Thoracic aorta (tissue), 2 donors: ENCODE data around the gene MRGPRX1. TPM values are rescaled to one million over a fixed set of nuclear protein-coding genes. Genes with fewer than 3 reads are reported as not detected.

Source experiments
- ATAC-seq: fragments of 150-250 bp; one replicate; pipeline ENCODE4 v1.8.0; 2017; ENCODE audit warnings: low read depth; ENCODE audit not compliant: insufficient number of reproducible peaks, low FRiP score
- DNase-seq: peaks from one replicate; pipeline ENCODE4 v3.0.0-alpha.2; 2020; ENCODE audit warnings: low spot score
- H3K27ac ChIP-seq, 2 donors: fragments of 200-600 bp; sonication (generic); 1 replicate in 1 of 2; 2 replicates in 1 of 2; pipeline ENCODE4 v1.5.1; 2016; ENCODE audit warnings: mild to moderate bottlenecking in 2 of 2, moderate library complexity in 2 of 2
- H3K27me3 ChIP-seq: fragments of 200-600 bp; sonication (generic); replicated peaks from 2 replicates; pipeline ENCODE4 v1.6.0; 2016; ENCODE audit warnings: mild to moderate bottlenecking; ENCODE audit not compliant: insufficient read depth
- H3K36me3 ChIP-seq: fragments of 200-600 bp; sonication (generic); one replicate; pipeline ENCODE4 v1.5.1; 2016
- H3K4me1 ChIP-seq, 2 donors: fragments of 200-600 bp; sonication (generic); 1 replicate in 1 of 2; 2 replicates in 1 of 2; pipeline versions ENCODE4 v1.5.1 to v1.6.0; 2016; ENCODE audit warnings: low read depth in 2 of 2, mild to moderate bottlenecking in 1 of 2; ENCODE audit not compliant: control insufficient read depth in 1 of 2
- H3K4me3 ChIP-seq: fragments of 200-600 bp; sonication (generic); 2 replicates; pipeline ENCODE4 v1.5.1; 2016; ENCODE audit warnings: mild to moderate bottlenecking
- H3K9me3 ChIP-seq: fragments of 200-600 bp; sonication (generic); 2 replicates; pipeline ENCODE4 v1.5.1; 2016
- total RNA-seq, 2 donors: library from RNA; depleted of rRNA; stranded (reverse); fragments of >200 nt; gene quantifications; one replicate each; pipeline versions ENCODE4 v1.1.0 to v1.2.3, GENCODE V29; 2016
- TF ChIP-seq, protein P1 (sequence below): fragments of 200-600 bp; sonication (generic); IDR thresholded peaks from one replicate; pipeline ENCODE4 v1.5.1; 2019; ENCODE audit warnings: antibody characterized with exemption

Gene MRGPRX1
- total RNA-seq, 2 donors from 2014 or later, result not detected

DNA sequence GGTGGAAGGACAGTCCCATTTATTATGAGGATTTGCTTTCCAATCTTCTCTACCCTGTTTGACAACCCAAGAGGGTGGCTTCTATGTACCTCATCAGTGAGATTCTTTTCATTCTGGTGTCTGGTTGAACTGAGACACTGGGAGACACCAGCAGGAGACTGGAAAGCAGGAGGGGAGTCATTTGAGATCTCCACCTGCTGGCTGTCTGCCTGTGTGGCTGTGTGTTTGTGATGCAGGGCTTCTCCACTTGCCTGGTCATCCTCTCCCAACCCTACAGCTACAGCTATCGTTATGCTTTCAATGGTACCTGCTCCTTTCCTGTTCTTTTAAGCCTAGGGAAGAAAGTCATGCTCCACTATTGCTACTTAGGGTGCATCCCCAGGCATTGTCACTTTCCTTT lies 48.6 kb downstream of the MRGPRX1 start:
- no peaks in the 10 kb centered on the region for H3K27me3 ChIP-seq
- ATAC-seq, result no peak

More for the DNA sequence above, 48.6 kb downstream of the MRGPRX1 start:
- TF ChIP-seq, protein P1, sequence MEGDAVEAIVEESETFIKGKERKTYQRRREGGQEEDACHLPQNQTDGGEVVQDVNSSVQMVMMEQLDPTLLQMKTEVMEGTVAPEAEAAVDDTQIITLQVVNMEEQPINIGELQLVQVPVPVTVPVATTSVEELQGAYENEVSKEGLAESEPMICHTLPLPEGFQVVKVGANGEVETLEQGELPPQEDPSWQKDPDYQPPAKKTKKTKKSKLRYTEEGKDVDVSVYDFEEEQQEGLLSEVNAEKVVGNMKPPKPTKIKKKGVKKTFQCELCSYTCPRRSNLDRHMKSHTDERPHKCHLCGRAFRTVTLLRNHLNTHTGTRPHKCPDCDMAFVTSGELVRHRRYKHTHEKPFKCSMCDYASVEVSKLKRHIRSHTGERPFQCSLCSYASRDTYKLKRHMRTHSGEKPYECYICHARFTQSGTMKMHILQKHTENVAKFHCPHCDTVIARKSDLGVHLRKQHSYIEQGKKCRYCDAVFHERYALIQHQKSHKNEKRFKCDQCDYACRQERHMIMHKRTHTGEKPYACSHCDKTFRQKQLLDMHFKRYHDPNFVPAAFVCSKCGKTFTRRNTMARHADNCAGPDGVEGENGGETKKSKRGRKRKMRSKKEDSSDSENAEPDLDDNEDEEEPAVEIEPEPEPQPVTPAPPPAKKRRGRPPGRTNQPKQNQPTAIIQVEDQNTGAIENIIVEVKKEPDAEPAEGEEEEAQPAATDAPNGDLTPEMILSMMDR, result no peak
- Histone ChIP-seq H3K9me3 (no peaks in the 10 kb centered on the region), H3K27ac (no peak overlapping the region), H3K4me3 (no peak overlapping the region), H3K36me3 (no peaks in the 10 kb centered on the region), H3K4me1 (no peaks in the 10 kb centered on the region)
- DNase-seq, result no peak

Other genes starting within 250 kb of the MRGPRX1 start
- gene TMEM86A, start 240.6 kb downstream of the MRGPRX1 start, total RNA-seq, result 1 to 10 TPM; 5.3 to 8.3 TPM
- gene IGSF22, start 213.2 kb downstream of the MRGPRX1 start, total RNA-seq, result under 1 TPM in 1 of 2 donors, not detected in 1; 0.21 TPM
- gene PTPN5, start 147.6 kb downstream of the MRGPRX1 start, total RNA-seq, result 1 to 10 TPM; 2.2 to 6.1 TPM
- under 1 TPM in 1 of 2 donors, not detected in 1; 0.27 TPM for gene MRGPRX2, start 121.3 kb upstream of the MRGPRX1 start, total RNA-seq
- 10 to 100 TPM; 11.9 to 12.6 TPM for gene ZDHHC13, start 177.8 kb upstream of the MRGPRX1 start, total RNA-seq